ENCODE data around the gene ZNF232. TPM values are rescaled to one million over a fixed set of nuclear protein-coding genes. Genes with fewer than 3 reads are reported as not detected.
"Not testable (repeated sequence)": the region's sequence is repeated elsewhere in the genome, so short reads cannot be mapped to it uniquely, and the experiment has no call there.

ZNF232 gene
- polyA plus RNA-seq, 4 donors = 6.3 to 11.2 (median 8.3) TPM

- DNase-seq (no peak), FAIRE-seq (no peak)
- H3K36me3 ChIP-seq (ENCODE audit: control insufficient read depth in 3 of 3, insufficient read depth in 2 of 3, low read depth in 1 of 3, low read length in 3 of 3) = no peaks in the 10 kb centered on the region
- no peak overlapping the region for H3K4me3 ChIP-seq (ENCODE audit: low read depth in 1 of 3, low read length in 3 of 3)
- H3K27me3 ChIP-seq (ENCODE audit: control insufficient read depth in 3 of 3, insufficient read depth in 3 of 3, low read length in 3 of 3) = peaks cover 0 to 10% (median 0%) of the 10 kb centered on the region in 3 donors
- no peaks in the 10 kb centered on the region for H3K4me1 ChIP-seq (ENCODE audit: control insufficient read depth in 3 of 3, insufficient read depth in 2 of 3, low read depth in 1 of 3, low read length in 2 of 3)
- no peak overlapping the region for H3K27ac ChIP-seq (ENCODE audit: low read depth in 1 of 3, low read length in 2 of 3)
- 73 to 79% (median 75%) methylated on average over 4 of the region's 4 CpGs for WGBS, 3 donors
- H3K9me3 ChIP-seq (ENCODE audit: control insufficient read depth in 2 of 2, insufficient read depth in 1 of 2, low read depth in 1 of 2, low read length in 1 of 2) = no peaks in the 10 kb centered on the region
Measured at GRCh38 chr17:5127910-5128309, 16.2 kb upstream of the ZNF232 start.

GRCh38 chr17:5126719-5127488, 15.2 kb upstream of the ZNF232 start:
- Histone ChIP-seq H3K36me3 (ENCODE audit: control insufficient read depth in 3 of 3, insufficient read depth in 2 of 3, low read depth in 1 of 3, low read length in 3 of 3) (no peaks in the 10 kb centered on the region), H3K27me3 (ENCODE audit: control insufficient read depth in 3 of 3, insufficient read depth in 3 of 3, low read length in 3 of 3) (peaks cover 0 to 19% (median 0%) of the 10 kb centered on the region in 3 donors), H3K4me3 (ENCODE audit: low read depth in 1 of 3, low read length in 3 of 3) (no peak overlapping the region), H3K4me1 (ENCODE audit: control insufficient read depth in 3 of 3, insufficient read depth in 2 of 3, low read depth in 1 of 3, low read length in 2 of 3) (peaks cover 0 to 2% (median 0%) of the 10 kb centered on the region in 3 donors), H3K27ac (ENCODE audit: low read depth in 1 of 3, low read length in 2 of 3) (no peak overlapping the region), H3K9me3 (ENCODE audit: control insufficient read depth in 2 of 2, insufficient read depth in 1 of 2, low read depth in 1 of 2, low read length in 1 of 2) (no peaks in the 10 kb centered on the region)
- WGBS, 3 donors = 78 to 88% (median 83%) methylated on average over 13 to 17 of the region's 17 CpGs
- FAIRE-seq (no peak), DNase-seq (no peak)

GRCh38 chr17:5124896-5125295, 13.2 kb upstream of the ZNF232 start:
- FAIRE-seq; DNase-seq; H3K36me3 ChIP-seq (ENCODE audit: control insufficient read depth in 3 of 3, insufficient read depth in 2 of 3, low read depth in 1 of 3, low read length in 3 of 3); H3K27ac ChIP-seq (ENCODE audit: low read depth in 1 of 3, low read length in 2 of 3); H3K9me3 ChIP-seq (ENCODE audit: control insufficient read depth in 2 of 2, insufficient read depth in 1 of 2, low read depth in 1 of 2, low read length in 1 of 2); H3K4me3 ChIP-seq (ENCODE audit: low read depth in 1 of 3, low read length in 3 of 3); H3K4me1 ChIP-seq (ENCODE audit: control insufficient read depth in 3 of 3, insufficient read depth in 2 of 3, low read depth in 1 of 3, low read length in 2 of 3): not testable (repeated sequence)
- WGBS, 3 donors = 81 to 86% (median 85%) methylated on average over 7 of the region's 7 CpGs
- H3K27me3 ChIP-seq (ENCODE audit: control insufficient read depth in 3 of 3, insufficient read depth in 3 of 3, low read length in 3 of 3) = peaks cover 0 to 19% (median 0%) of the 10 kb centered on the region in 3 donors

- FAIRE-seq; H3K9me3 ChIP-seq (ENCODE audit: control insufficient read depth in 2 of 2, insufficient read depth in 1 of 2, low read depth in 1 of 2, low read length in 1 of 2); H3K4me3 ChIP-seq (ENCODE audit: low read depth in 1 of 3, low read length in 3 of 3); DNase-seq; H3K36me3 ChIP-seq (ENCODE audit: control insufficient read depth in 3 of 3, insufficient read depth in 2 of 3, low read depth in 1 of 3, low read length in 3 of 3); H3K4me1 ChIP-seq (ENCODE audit: control insufficient read depth in 3 of 3, insufficient read depth in 2 of 3, low read depth in 1 of 3, low read length in 2 of 3); H3K27ac ChIP-seq (ENCODE audit: low read depth in 1 of 3, low read length in 2 of 3): not testable (repeated sequence)
- peaks cover 0 to 19% (median 0%) of the 10 kb centered on the region in 3 donors for H3K27me3 ChIP-seq (ENCODE audit: control insufficient read depth in 3 of 3, insufficient read depth in 3 of 3, low read length in 3 of 3)
- 71 to 75% (median 72%) methylated on average over 5 of the region's 5 CpGs for WGBS, 3 donors
Measured at GRCh38 chr17:5124125-5124760, 12.6 kb upstream of the ZNF232 start.

GRCh38 chr17:5123343-5124124, 11.9 kb upstream of the ZNF232 start:
- Histone ChIP-seq H3K27ac (ENCODE audit: low read depth in 1 of 3, low read length in 2 of 3) (no peak overlapping the region), H3K4me3 (ENCODE audit: low read depth in 1 of 3, low read length in 3 of 3) (peak overlapping the region in 1 of 3 donors; percentile 34), H3K36me3 (ENCODE audit: control insufficient read depth in 3 of 3, insufficient read depth in 2 of 3, low read depth in 1 of 3, low read length in 3 of 3) (no peaks in the 10 kb centered on the region), H3K4me1 (ENCODE audit: control insufficient read depth in 3 of 3, insufficient read depth in 2 of 3, low read depth in 1 of 3, low read length in 2 of 3) (peaks cover 0 to 2% (median 0%) of the 10 kb centered on the region in 3 donors), H3K9me3 (ENCODE audit: control insufficient read depth in 2 of 2, insufficient read depth in 1 of 2, low read depth in 1 of 2, low read length in 1 of 2) (peaks cover 0 to 4% of the 10 kb centered on the region in 2 donors), H3K27me3 (ENCODE audit: control insufficient read depth in 3 of 3, insufficient read depth in 3 of 3, low read length in 3 of 3) (peaks cover 0 to 19% (median under 1%) of the 10 kb centered on the region in 3 donors)
- 53 to 55% (median 54%) methylated on average over 49 to 53 of the region's 53 CpGs for WGBS, 3 donors
- no peak for DNase-seq
- no peak for FAIRE-seq

- whole genome bisulfite sequencing, 3 donors = 2 to 7% (median 2%) methylated on average over 53 to 75 of the region's 75 CpGs
- H3K4me3 ChIP-seq (ENCODE audit: low read depth in 1 of 3, low read length in 3 of 3) = peak overlapping the region in 2 of 3 donors; percentile 34 to 55
- FAIRE-seq (no peak), DNase-seq (peak in 1 of 2 donors; percentile 60)
- peaks cover 0 to 2% (median 0%) of the 10 kb centered on the region in 3 donors for H3K4me1 ChIP-seq (ENCODE audit: control insufficient read depth in 3 of 3, insufficient read depth in 2 of 3, low read depth in 1 of 3, low read length in 2 of 3)
- H3K36me3 ChIP-seq (ENCODE audit: control insufficient read depth in 3 of 3, insufficient read depth in 2 of 3, low read depth in 1 of 3, low read length in 3 of 3) = no peaks in the 10 kb centered on the region
- H3K27me3 ChIP-seq (ENCODE audit: control insufficient read depth in 3 of 3, insufficient read depth in 3 of 3, low read length in 3 of 3) = peaks cover 0 to 25% (median 5%) of the 10 kb centered on the region in 3 donors
- H3K9me3 ChIP-seq (ENCODE audit: control insufficient read depth in 2 of 2, insufficient read depth in 1 of 2, low read depth in 1 of 2, low read length in 1 of 2) = peaks cover 0 to 10% of the 10 kb centered on the region in 2 donors
- no peak overlapping the region for H3K27ac ChIP-seq (ENCODE audit: low read depth in 1 of 3, low read length in 2 of 3)
Measured at GRCh38 chr17:5122586-5123342, 11.1 kb upstream of the ZNF232 start.

- not testable (repeated sequence) for H3K36me3 ChIP-seq (ENCODE audit: control insufficient read depth in 3 of 3, insufficient read depth in 2 of 3, low read depth in 1 of 3, low read length in 3 of 3); DNase-seq; H3K4me1 ChIP-seq (ENCODE audit: control insufficient read depth in 3 of 3, insufficient read depth in 2 of 3, low read depth in 1 of 3, low read length in 2 of 3); FAIRE-seq; H3K9me3 ChIP-seq (ENCODE audit: control insufficient read depth in 2 of 2, insufficient read depth in 1 of 2, low read depth in 1 of 2, low read length in 1 of 2); H3K27ac ChIP-seq (ENCODE audit: low read depth in 1 of 3, low read length in 2 of 3)
- Histone ChIP-seq H3K27me3 (ENCODE audit: control insufficient read depth in 3 of 3, insufficient read depth in 3 of 3, low read length in 3 of 3) (peaks cover 0 to 30% (median 8%) of the 10 kb centered on the region in 3 donors), H3K4me3 (ENCODE audit: low read depth in 1 of 3, low read length in 3 of 3) (peak overlapping the region in 1 of 3 donors; percentile 55)
- 69 to 76% (median 75%) methylated on average over 7 of the region's 7 CpGs for WGBS, 3 donors
Measured at GRCh38 chr17:5122056-5122455, 10.4 kb upstream of the ZNF232 start.
